ENCODE measurements around the gene MAP1LC3B. TPM values are rescaled to one million over a fixed set of nuclear protein-coding genes. Genes with fewer than 3 reads are reported as not detected.

The MAP1LC3B gene
- total RNA-seq, 2 experiments from 2014 or later: 45.4 to 50.8 TPM

- H3K36me3 Mint-ChIP-seq: peaks cover 4% of the 10 kb centered on the region
- no peak for DNase-seq
- no peak overlapping the region for H3K4me3 Mint-ChIP-seq
- peak overlapping the region; percentile 53 for H3K27ac Mint-ChIP-seq
- CTCF ChIA-PET: interaction anchor here (0.7 to 1.6 kb wide), 4 partner anchors 16 to 47 kb away, joined by 3 to 6 read pairs (median 4); partner anchors contain the start of genes C16orf95 and FBXO31
- no peaks in the 10 kb centered on the region for H3K27me3 Mint-ChIP-seq
- H3K9me3 Mint-ChIP-seq (ENCODE audit: low read depth): no peaks in the 10 kb centered on the region
- no peak for ATAC-seq
- H3K4me1 Mint-ChIP-seq: peaks cover 37% of the 10 kb centered on the region
Measured at GRCh38 chr16:87365021-87365713, 27.0 kb upstream of the MAP1LC3B start.

GRCh38 chr16:87366288-87366687, 25.8 kb upstream of the MAP1LC3B start:
- CTCF ChIA-PET: no interaction called here
- H3K9me3 Mint-ChIP-seq (ENCODE audit: low read depth): no peaks in the 10 kb centered on the region
- DNase-seq (no peak), ATAC-seq (no peak)
- H3K4me3 Mint-ChIP-seq: no peak overlapping the region
- H3K4me1 Mint-ChIP-seq: peaks cover 26% of the 10 kb centered on the region
- peaks cover 4% of the 10 kb centered on the region for H3K36me3 Mint-ChIP-seq
- no peaks in the 10 kb centered on the region for H3K27me3 Mint-ChIP-seq
- H3K27ac Mint-ChIP-seq: no peak overlapping the region

- Mint-ChIP-seq H3K27me3 (no peaks in the 10 kb centered on the region), H3K27ac (no peak overlapping the region), H3K36me3 (peaks cover 4% of the 10 kb centered on the region), H3K4me3 (no peak overlapping the region), H3K9me3 (ENCODE audit: low read depth) (no peaks in the 10 kb centered on the region), H3K4me1 (peaks cover 27% of the 10 kb centered on the region)
- no peak for DNase-seq
- ATAC-seq: no peak
- CTCF ChIA-PET: no interaction called here
Measured at GRCh38 chr16:87366930-87367329, 25.2 kb upstream of the MAP1LC3B start.

GRCh38 chr16:87367529-87367928, 24.6 kb upstream of the MAP1LC3B start:
- H3K36me3 Mint-ChIP-seq: peaks cover 4% of the 10 kb centered on the region
- no peaks in the 10 kb centered on the region for H3K9me3 Mint-ChIP-seq (ENCODE audit: low read depth)

GRCh38 chr16:87368029-87368770, 23.9 kb upstream of the MAP1LC3B start:
- Mint-ChIP-seq H3K27me3 (no peaks in the 10 kb centered on the region), H3K36me3 (peaks cover 4% of the 10 kb centered on the region), H3K4me1 (peaks cover 31% of the 10 kb centered on the region), H3K27ac (no peak overlapping the region), H3K4me3 (no peak overlapping the region), H3K9me3 (ENCODE audit: low read depth) (no peaks in the 10 kb centered on the region)
- DNase-seq: no peak
- ATAC-seq: no peak
- CTCF ChIA-PET: interaction anchor here (1.2 to 1.4 kb wide), 2 partner anchors 26 to 43 kb away, joined by 3 to 4 read pairs; no protein-coding TSS in a partner anchor

More at GRCh38 chr16:87367529-87367928, 24.6 kb upstream of the MAP1LC3B start:
- peaks cover 31% of the 10 kb centered on the region for H3K4me1 Mint-ChIP-seq
- CTCF ChIA-PET: no interaction called here
- no peaks in the 10 kb centered on the region for H3K27me3 Mint-ChIP-seq
- no peak for ATAC-seq
- peak overlapping the region; percentile 64 for H3K27ac Mint-ChIP-seq
- no peak overlapping the region for H3K4me3 Mint-ChIP-seq
- no peak for DNase-seq

GRCh38 chr16:87369117-87369765, 22.9 kb upstream of the MAP1LC3B start:
- no peak overlapping the region for H3K27ac Mint-ChIP-seq
- CTCF ChIA-PET: interaction anchor here (1.2 to 1.4 kb wide), 2 partner anchors 25 to 44 kb away, joined by 3 to 4 read pairs; no protein-coding TSS in a partner anchor
- no peak overlapping the region for H3K4me3 Mint-ChIP-seq
- DNase-seq: no peak
- H3K9me3 Mint-ChIP-seq (ENCODE audit: low read depth): no peaks in the 10 kb centered on the region
- H3K27me3 Mint-ChIP-seq: no peaks in the 10 kb centered on the region
- no peak for ATAC-seq
- H3K4me1 Mint-ChIP-seq: peaks cover 28% of the 10 kb centered on the region
- peaks cover 5% of the 10 kb centered on the region for H3K36me3 Mint-ChIP-seq

GRCh38 chr16:87369796-87370719, 22.1 kb upstream of the MAP1LC3B start:
- DNase-seq (no peak), ATAC-seq (no peak)
- Mint-ChIP-seq H3K9me3 (ENCODE audit: low read depth) (no peaks in the 10 kb centered on the region), H3K4me3 (no peak overlapping the region), H3K4me1 (peaks cover 20% of the 10 kb centered on the region), H3K27ac (no peak overlapping the region), H3K36me3 (peaks cover 5% of the 10 kb centered on the region), H3K27me3 (no peaks in the 10 kb centered on the region)
- CTCF ChIA-PET: interaction anchor here (1.4 kb wide), 1 partner anchor 24 kb away, joined by 4 read pairs; no protein-coding TSS in a partner anchor

GRCh38 chr16:87371261-87371866, 20.8 kb upstream of the MAP1LC3B start:
- no peak overlapping the region for H3K27ac Mint-ChIP-seq
- no peak overlapping the region for H3K4me3 Mint-ChIP-seq
- DNase-seq (no peak), ATAC-seq (no peak)
- H3K27me3 Mint-ChIP-seq: no peaks in the 10 kb centered on the region
- H3K9me3 Mint-ChIP-seq (ENCODE audit: low read depth): no peaks in the 10 kb centered on the region
- peaks cover 3% of the 10 kb centered on the region for H3K36me3 Mint-ChIP-seq
- CTCF ChIA-PET: no interaction called here
- peaks cover 20% of the 10 kb centered on the region for H3K4me1 Mint-ChIP-seq

GRCh38 chr16:87372305-87372704, 19.8 kb upstream of the MAP1LC3B start:
- H3K4me1 Mint-ChIP-seq: peaks cover 27% of the 10 kb centered on the region
- no peak overlapping the region for H3K4me3 Mint-ChIP-seq
- H3K27me3 Mint-ChIP-seq: no peaks in the 10 kb centered on the region
- no peak overlapping the region for H3K27ac Mint-ChIP-seq
- H3K36me3 Mint-ChIP-seq: peaks cover 4% of the 10 kb centered on the region
- ATAC-seq (no peak), DNase-seq (no peak)
- CTCF ChIA-PET: no interaction called here
- H3K9me3 Mint-ChIP-seq (ENCODE audit: low read depth): no peaks in the 10 kb centered on the region

GRCh38 chr16:87374313-87374712, 17.8 kb upstream of the MAP1LC3B start:
- CTCF ChIA-PET: no interaction called here
- H3K4me3 Mint-ChIP-seq: no peak overlapping the region
- peaks cover 26% of the 10 kb centered on the region for H3K4me1 Mint-ChIP-seq
- no peak overlapping the region for H3K27ac Mint-ChIP-seq
- DNase-seq (no peak), ATAC-seq (no peak)
- H3K27me3 Mint-ChIP-seq: no peaks in the 10 kb centered on the region
- no peaks in the 10 kb centered on the region for H3K9me3 Mint-ChIP-seq (ENCODE audit: low read depth)
- H3K36me3 Mint-ChIP-seq: peaks cover 10% of the 10 kb centered on the region

GRCh38 chr16:87375426-87376135, 16.6 kb upstream of the MAP1LC3B start:
- ATAC-seq (no peak), DNase-seq (no peak)
- Mint-ChIP-seq H3K27me3 (no peaks in the 10 kb centered on the region), H3K27ac (peak overlapping the region; percentile 30), H3K36me3 (peaks cover 11% of the 10 kb centered on the region), H3K4me3 (no peak overlapping the region), H3K4me1 (peaks cover 33% of the 10 kb centered on the region), H3K9me3 (ENCODE audit: low read depth) (no peaks in the 10 kb centered on the region)
- CTCF ChIA-PET: interaction anchor here (1.8 kb wide), 1 partner anchor 51 kb away, joined by 5 read pairs; no protein-coding TSS in a partner anchor

- H3K4me3 Mint-ChIP-seq: no peak overlapping the region
- H3K36me3 Mint-ChIP-seq: peaks cover 16% of the 10 kb centered on the region
- CTCF ChIA-PET: interaction anchor here (1.8 kb wide), 1 partner anchor 52 kb away, joined by 5 read pairs; no protein-coding TSS in a partner anchor
- H3K27ac Mint-ChIP-seq: no peak overlapping the region
- DNase-seq: no peak
- no peak for ATAC-seq
- H3K4me1 Mint-ChIP-seq: peaks cover 44% of the 10 kb centered on the region
- no peaks in the 10 kb centered on the region for H3K9me3 Mint-ChIP-seq (ENCODE audit: low read depth)
- H3K27me3 Mint-ChIP-seq: no peaks in the 10 kb centered on the region
Measured at GRCh38 chr16:87376660-87377059, 15.5 kb upstream of the MAP1LC3B start.

Measured in activated CD8-positive, alpha-beta memory T cell treated with anti-CD3 and anti-CD28 coated beads, Interleukin-2, amount 10 ng/mL, durations not matched to agents 7 days and 5 days (primary cell).